GM12878 (cell line): ENCODE data around the gene ME1. TPM values are rescaled to one million over a fixed set of nuclear protein-coding genes. Genes with fewer than 3 reads are reported as not detected.

Experiments used
- ATAC-seq: fragments of 200-7000 bp; cut with Tn5 transposase; 3 replicates; pipeline ENCODE4 v1.9.1; 2020; ENCODE audit warnings: mild to moderate bottlenecking, moderate library complexity
- BruUV-seq: library from RNA; stranded (reverse); fragments of 400-500 nt; replicated peaks from 2 replicates; lab custom pipeline; 2021; lab: Mats Ljungman, UMichigan
- CTCF ChIA-PET: fragments of 300-600 bp; sonication (Branson Sonifier 250); formaldehyde crosslinking; extraction: SDS; loops from one replicate; lab custom pipeline; 2021; ENCODE audit warnings: inconsistent platforms; lab: Yijun Ruan, JAX
- POLR2A ChIA-PET: fragments of 350-600 bp; formaldehyde crosslinking; extraction: SDS; loops from one replicate; lab custom pipeline; 2021; ENCODE audit warnings: inconsistent platforms; lab: Charles Lee
- RAD21 ChIA-PET: fragments of 300-600 bp; sonication (Branson Sonifier 250); formaldehyde crosslinking; loops from one replicate; lab custom pipeline; 2023; ENCODE audit warnings: antibody characterized with exemption; ENCODE audit not compliant: unreplicated experiment; lab: Charles Lee
- SMC1A ChIA-PET: fragments of 300-600 bp; sonication (Branson Sonifier 250); formaldehyde crosslinking; loops from one replicate; lab custom pipeline; 2023; ENCODE audit not compliant: unreplicated experiment, uncharacterized antibody; lab: Charles Lee
- DNase-seq: peaks from one replicate; pipeline ENCODE4 v3.0.0-alpha.2; 2011; ENCODE audit warnings: low read depth, low spot score
- FAIRE-seq: peaks from 3 replicates; lab custom pipeline; 2011; peaks lifted over from hg19 to GRCh38; lab: Jason Lieb, UNC
- H2AFZ ChIP-seq: 2 replicates; pipeline ENCODE4 v1.6.0; 2011; ENCODE audit warnings: low read depth, low read length, control low read depth; ENCODE audit not compliant: control insufficient read depth
- H3K27ac ChIP-seq: 2 replicates; pipeline ENCODE4 v1.5.1; 2011; ENCODE audit warnings: control low read depth; ENCODE audit not compliant: control insufficient read depth, insufficient read depth
- H3K27me3 ChIP-seq, 2 experiments: replicated peaks in 1 of 2; 2 replicates each; pipeline versions ENCODE4 v1.6.0 to v1.6.1; 2011; ENCODE audit warnings: low read length in 1 of 2; ENCODE audit not compliant: control insufficient read depth in 2 of 2, insufficient read depth in 2 of 2
- H3K36me3 ChIP-seq, 2 experiments: 2 replicates each; pipeline ENCODE4 v1.5.1; 2011; ENCODE audit warnings: low read length in 1 of 2; ENCODE audit not compliant: control insufficient read depth in 2 of 2, insufficient read depth in 2 of 2
- H3K4me1 ChIP-seq: 2 replicates; pipeline ENCODE4 v1.6.1; 2011; ENCODE audit warnings: mild to moderate bottlenecking, low read length, moderate library complexity, mixed read lengths; ENCODE audit not compliant: control insufficient read depth, insufficient read depth
- H3K4me2 ChIP-seq: 2 replicates; pipeline ENCODE4 v1.6.0; 2011; ENCODE audit warnings: control low read depth; ENCODE audit not compliant: control insufficient read depth, insufficient read depth
- H3K4me3 ChIP-seq: fragments of 200-600 bp; sonication (generic); 2 replicates; pipeline ENCODE4 v1.5.1; 2016
- H3K79me2 ChIP-seq: 2 replicates; pipeline ENCODE4 v1.6.0; 2011; ENCODE audit warnings: low read length; ENCODE audit not compliant: control insufficient read depth, insufficient read depth
- H3K9ac ChIP-seq: 2 replicates; pipeline ENCODE4 v1.8.0; 2011; ENCODE audit warnings: low read length, control low read depth, mixed read lengths; ENCODE audit not compliant: control insufficient read depth, insufficient read depth
- H3K9me3 ChIP-seq: replicated peaks from 3 replicates; pipeline ENCODE4 v1.5.1; 2011; ENCODE audit warnings: mild to moderate bottlenecking, low read length; ENCODE audit not compliant: control insufficient read depth, insufficient read depth
- H4K20me1 ChIP-seq: 2 replicates; pipeline ENCODE4 v1.6.0; 2011; ENCODE audit not compliant: control insufficient read depth, insufficient read depth
- CBX5 ChIP-seq: sonication (generic); IDR thresholded peaks from 2 replicates; pipeline ENCODE4 v1.6.1; 2016; ENCODE audit warnings: low read depth, moderate library complexity, mild to moderate bottlenecking, inconsistent platforms
- EED ChIP-seq: sonication (generic); IDR thresholded peaks from 2 replicates; pipeline ENCODE4 v1.6.1; 2016; ENCODE audit warnings: antibody characterized with exemption, low read depth
- EZH2 ChIP-seq: IDR thresholded peaks from 2 replicates; pipeline ENCODE4 v1.6.1; 2012; ENCODE audit warnings: low read depth, mild to moderate bottlenecking, control low read depth, inconsistent platforms, low read length, borderline replicate concordance; ENCODE audit not compliant: control insufficient read depth
- IKZF2 ChIP-seq, 2 experiments: fragments of 450-650 bp; IDR thresholded peaks; 2 replicates each; pipeline ENCODE4 v1.6.1; 2017; ENCODE audit warnings: mild to moderate bottlenecking in 2 of 2, moderate library complexity in 2 of 2
- MXI1 ChIP-seq: fragments of 150-350 bp; IDR thresholded peaks from 2 replicates; pipeline ENCODE4 v1.6.1; 2011; ENCODE audit warnings: low read depth, mild to moderate bottlenecking, inconsistent platforms, low read length, improper control_type of control experiment
- NBN ChIP-seq: fragments of 450-650 bp; IDR thresholded peaks from 2 replicates; pipeline ENCODE4 v1.6.1; 2016
- NRF1 ChIP-seq: conservative IDR thresholded peaks from 2 replicates; pipeline ENCODE4 v1.6.1; 2011; ENCODE audit warnings: mild to moderate bottlenecking, low read depth, low read length, improper control_type of control experiment
- POU2F2 ChIP-seq: IDR thresholded peaks from 3 replicates; pipeline ENCODE4 v1.6.1; 2011; ENCODE audit warnings: low read depth, mild to moderate bottlenecking, low read length, borderline replicate concordance
- RBBP5 ChIP-seq: fragments of 200-600 bp; sonication (generic); conservative IDR thresholded peaks from 2 replicates; pipeline ENCODE4 v1.6.1; 2016
- SMAD1 ChIP-seq: fragments of 450-650 bp; IDR thresholded peaks from 2 replicates; pipeline ENCODE4 v1.6.1; 2018; ENCODE audit warnings: mild to moderate bottlenecking, low read depth; ENCODE audit not compliant: partially characterized antibody
- SMARCA5 ChIP-seq: fragments of 450-650 bp; IDR thresholded peaks from 2 replicates; pipeline ENCODE4 v1.6.1; 2017; ENCODE audit warnings: mild to moderate bottlenecking
- SREBF2 ChIP-seq: IDR thresholded peaks from 2 replicates; pipeline ENCODE4 v1.6.1; 2012; ENCODE audit warnings: mild to moderate bottlenecking, low read length
- SRF ChIP-seq, 2 experiments: IDR thresholded peaks; 2 replicates each; pipeline ENCODE4 v1.6.1; 2011; ENCODE audit warnings: low read depth in 2 of 2, low read length in 2 of 2, mild to moderate bottlenecking in 1 of 2, moderate library complexity in 1 of 2
- TBL1XR1 ChIP-seq: IDR thresholded peaks from 2 replicates; pipeline ENCODE4 v1.6.1; 2012; ENCODE audit warnings: low read depth, low read length, improper control_type of control experiment
- WGBS: methylation state at CpG from one replicate; pipeline ENCODE4 v1.1.6; 2016; ENCODE audit warnings: low lambda C conversion rate; ENCODE audit not compliant: insufficient replicate concordance, insufficient coverage; ENCODE audit errors: missing lambda C conversion rate; 5-methylcytosine and 5-hydroxymethylcytosine counted together
- in situ Hi-C: fragments of 300-500 bp; cut with MboI; formaldehyde crosslinking; loops from 9 replicates; pipeline ENCODE4 v1.14.3; 2018; ENCODE audit warnings: mixed read lengths
- intact Hi-C: fragments of 100-400 bp; cut with micrococcal nuclease; formaldehyde crosslinking; loops from one replicate; pipeline ENCODE4 v1.14.2; 2022; ENCODE audit not compliant: unreplicated experiment
- polyA plus RNA-seq, 11 experiments: library from polyadenylated mRNA; depleted of rRNA in 4 of 11; unstranded in 6 of 11; stranded (reverse) in 5 of 11; fragments of >200 nt; fragmentation: Nextera tagmentation in 4 of 11; fragmentation: Illumina TruSeq in 1 of 11; extraction: Ambion mirVana in 4 of 11; extraction: Trizol in 1 of 11; gene quantifications; 1 replicate in 1 of 11; 2 replicates in 10 of 11; pipeline versions ENCODE4 v1.2.1 to v1.2.3, GENCODE V29; 2011 to 2016; ENCODE audit warnings: inconsistent platforms in 2 of 11, missing spikeins in 2 of 11, low read depth in 1 of 11
- total RNA-seq, 4 experiments: library from RNA; depleted of rRNA in 3 of 4; stranded (reverse); fragments of >200 nt in 3 of 4; fragmentation: Illumina TruSeq in 1 of 4; extraction: Trizol in 1 of 4; gene quantifications; 2 replicates each; pipeline versions ENCODE4 v1.2.1 to v1.2.3, GENCODE V29; 2013 to 2021

ME1 gene
- total and polyA plus RNA-seq, 10 of the 15 experiments (the other 5 are each of a cell fraction or from before 2014, with no cell fraction given): 3.6 to 11.8 (median 8.4) TPM

GRCh38 chr6:83314693-83315092 lies 116.2 kb downstream of the ME1 start:
- BruUV-seq: no TSS peak
- Histone ChIP-seq H3K79me2 (no peaks in the 10 kb centered on the region), H3K4me1 (no peaks in the 10 kb centered on the region), H4K20me1 (no peaks in the 10 kb centered on the region), H3K27ac (no peak overlapping the region)
- SMC1A ChIA-PET: no interaction called here
- RAD21 ChIA-PET: no interaction called here
- POLR2A ChIA-PET: no interaction called here
- no peak for FAIRE-seq
- TF ChIP-seq NBN: no peak
- TF ChIP-seq RBBP5: no peak
- TF ChIP-seq NRF1: no peak
- no peak for TF ChIP-seq SREBF2
- TF ChIP-seq IKZF2 (IDR thresholded peaks at IDR 0.05): no peak
- no peak for TF ChIP-seq POU2F2
- no peak for TF ChIP-seq EED
- no peak for TF ChIP-seq EZH2
- TF ChIP-seq CBX5: no peak
- TF ChIP-seq TBL1XR1: no peak
- no peak for TF ChIP-seq SRF (IDR thresholded peaks at IDR 0.05; ENCODE audit: low read depth in 2 of 2, low read length in 2 of 2)
- no peak for TF ChIP-seq SMARCA5
- TF ChIP-seq MXI1: no peak
- TF ChIP-seq SMAD1: no peak
- TF ChIP-seq, all 136 proteins: peak for 0
- Histone ChIP-seq H3K36me3 (no peaks in the 10 kb centered on the region), H3K9ac (no peak overlapping the region), H3K4me3 (no peak overlapping the region), H3K4me2 (no peak overlapping the region), H2AFZ (no peak overlapping the region), H3K27me3 (no peaks in the 10 kb centered on the region), H3K9me3 (no peaks in the 10 kb centered on the region)
- DNase-seq (no peak), ATAC-seq (no peak)
- WGBS: 57% methylated on average over 1 of the region's 1 CpG
- in situ Hi-C loops (no loop called here), intact Hi-C loops (no loop called here)
- CTCF ChIA-PET: no interaction called here
